GM19099 (cell line): Measurements from ENCODE around the gene WFDC1.

ENCODE experiments used
- POLR2A ChIP-seq: IDR thresholded peaks from 3 replicates; pipeline ENCODE4 v1.6.1; 2011; ENCODE audit warnings: low read depth; ENCODE audit not compliant: insufficient read length; ENCODE audit errors: extremely low read depth

Gene WFDC1

GRCh38 chr16:84286578-84287240 lies 8.0 kb upstream of the WFDC1 start:
- no peak for TF ChIP-seq POLR2A

- TF ChIP-seq POLR2A = no peak
These were observed 5.8 kb upstream of the WFDC1 start for GRCh38 chr16:84288902-84289301.

GRCh38 chr16:84291226-84291625 lies 3.5 kb upstream of the WFDC1 start:
- no peak for TF ChIP-seq POLR2A

- TF ChIP-seq POLR2A = no peak
These were observed 2.7 kb upstream of the WFDC1 start for GRCh38 chr16:84292011-84292410.

GRCh38 chr16:84293406-84293805 lies 1.3 kb upstream of the WFDC1 start:
- TF ChIP-seq POLR2A = no peak

GRCh38 chr16:84294117-84294516 lies 561 bp upstream of the WFDC1 start:
- no peak for TF ChIP-seq POLR2A

GRCh38 chr16:84295203-84295860 lies 654 bp downstream of the WFDC1 start:
- TF ChIP-seq POLR2A = no peak

GRCh38 chr16:84298376-84298899 lies 3.8 kb downstream of the WFDC1 start:
- TF ChIP-seq POLR2A = no peak

GRCh38 chr16:84299734-84300440 lies 5.2 kb downstream of the WFDC1 start:
- TF ChIP-seq POLR2A = no peak

- no peak for TF ChIP-seq POLR2A
These were observed 7.7 kb downstream of the WFDC1 start for GRCh38 chr16:84302111-84302954.

- TF ChIP-seq POLR2A = no peak
These were observed 8.3 kb downstream of the WFDC1 start for GRCh38 chr16:84303023-84303422.

GRCh38 chr16:84303516-84303915 lies 8.8 kb downstream of the WFDC1 start:
- no peak for TF ChIP-seq POLR2A

- TF ChIP-seq POLR2A = no peak
These were observed 11.9 kb downstream of the WFDC1 start for GRCh38 chr16:84306564-84306963.

- no peak for TF ChIP-seq POLR2A
These were observed 12.7 kb downstream of the WFDC1 start for GRCh38 chr16:84307209-84307954.
